KBM-7 (cell line): ENCODE data around the gene BHLHE23.
"Not testable (repeated sequence)": the region's sequence is repeated elsewhere in the genome, so short reads cannot be mapped to it uniquely, and the experiment has no call there.

Experiments used
- DNase-seq: peaks from one replicate; pipeline ENCODE4 v3.0.0-alpha.2; 2015
- in situ Hi-C: fragments of 300-500 bp; cut with MboI; formaldehyde crosslinking; loops from 2 replicates; pipeline ENCODE4 v1.14.3; 2020; ENCODE audit warnings: low sequenced_read_pairs, low pct_unique_long_range_greater_than_20kb, mixed read lengths

The BHLHE23 gene

DNA sequence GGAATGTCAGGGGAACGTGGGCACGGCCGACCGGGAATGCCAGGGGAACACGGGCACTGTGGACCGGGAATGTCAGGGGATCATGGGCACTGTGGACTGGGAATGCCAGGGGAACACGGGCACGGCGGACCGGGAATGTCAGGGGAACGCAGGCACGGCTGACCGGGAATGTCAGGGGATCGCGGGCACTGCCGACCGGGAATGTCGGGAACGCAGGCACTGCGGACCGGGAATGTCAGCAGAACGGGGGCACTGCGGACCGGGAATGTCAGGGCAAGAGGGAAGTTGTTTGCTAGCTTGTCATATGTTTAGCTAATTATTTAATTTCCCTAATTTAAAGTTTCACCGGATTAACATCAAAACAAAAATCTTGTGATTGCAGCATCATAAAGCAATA, 37.4 kb upstream of the BHLHE23 start:
- in situ Hi-C loops, result no loop called here
- DNase-seq, result no peak

GRCh38 chr20:63043348-63044203, 36.8 kb upstream of the BHLHE23 start:
- no peak for DNase-seq
- in situ Hi-C loops, result no loop called here

DNA sequence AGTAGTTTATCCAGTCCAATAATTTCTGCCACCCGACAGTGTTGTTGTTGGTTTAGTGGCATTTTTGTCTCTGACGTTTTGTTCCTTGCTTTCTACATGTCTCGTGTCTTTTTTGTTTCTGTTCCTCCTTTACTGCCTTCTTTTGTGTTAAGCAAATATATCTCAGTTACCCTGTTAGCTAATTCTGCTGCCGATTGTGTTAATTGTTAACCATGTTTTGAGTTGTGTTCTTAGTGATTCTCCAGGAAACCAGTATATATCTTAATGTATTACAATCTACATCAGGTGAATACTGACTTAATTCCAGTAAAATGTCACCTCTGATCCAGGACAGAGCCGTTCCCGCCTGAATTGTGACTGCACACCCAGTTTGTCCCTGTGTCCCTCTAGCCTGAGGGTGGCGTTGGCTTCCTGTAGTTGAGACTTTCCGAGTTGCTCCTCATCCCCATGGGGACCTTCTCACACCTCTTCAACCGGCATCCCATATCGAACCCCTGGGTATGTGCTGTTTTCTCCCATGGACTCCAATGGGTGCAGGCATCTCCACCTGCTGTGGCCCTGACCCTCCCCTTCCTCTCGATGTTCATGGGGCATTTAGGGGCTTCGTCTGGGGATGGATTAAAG, 35.8 kb upstream of the BHLHE23 start:
- in situ Hi-C loops, result no loop called here
- no peak for DNase-seq

- no peak for DNase-seq
- in situ Hi-C loops, result no loop called here
These were observed 35.0 kb upstream of the BHLHE23 start for GRCh38 chr20:63041776-63042175.

- no peak for DNase-seq
- in situ Hi-C loops, result no loop called here
These were observed 31.0 kb upstream of the BHLHE23 start for GRCh38 chr20:63037669-63038268.

DNA sequence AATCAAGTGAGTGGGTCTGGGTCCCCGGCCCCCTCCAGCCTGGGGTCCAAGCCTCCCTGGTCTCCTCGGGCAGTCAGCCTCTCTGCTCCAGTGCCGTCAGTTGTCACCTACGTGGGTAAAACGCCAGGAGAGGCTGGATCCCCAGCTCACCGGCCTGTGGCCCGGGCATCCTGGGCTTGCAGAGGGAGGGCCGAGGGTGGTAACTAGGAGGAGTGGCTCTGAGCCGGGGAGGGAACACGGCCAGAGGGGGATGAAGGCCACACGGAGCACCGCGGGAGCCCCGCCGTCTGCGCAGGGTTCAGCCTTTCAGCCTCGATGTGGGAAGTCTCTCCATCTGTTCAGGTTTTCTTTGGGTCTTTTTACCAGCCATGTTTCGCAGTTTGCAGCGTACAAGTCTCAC, 29.5 kb upstream of the BHLHE23 start:
- DNase-seq, result no peak
- in situ Hi-C loops, result no loop called here

GRCh38 chr20:63035603-63036185, 28.9 kb upstream of the BHLHE23 start:
- no peak for DNase-seq
- in situ Hi-C loops, result no loop called here

DNA sequence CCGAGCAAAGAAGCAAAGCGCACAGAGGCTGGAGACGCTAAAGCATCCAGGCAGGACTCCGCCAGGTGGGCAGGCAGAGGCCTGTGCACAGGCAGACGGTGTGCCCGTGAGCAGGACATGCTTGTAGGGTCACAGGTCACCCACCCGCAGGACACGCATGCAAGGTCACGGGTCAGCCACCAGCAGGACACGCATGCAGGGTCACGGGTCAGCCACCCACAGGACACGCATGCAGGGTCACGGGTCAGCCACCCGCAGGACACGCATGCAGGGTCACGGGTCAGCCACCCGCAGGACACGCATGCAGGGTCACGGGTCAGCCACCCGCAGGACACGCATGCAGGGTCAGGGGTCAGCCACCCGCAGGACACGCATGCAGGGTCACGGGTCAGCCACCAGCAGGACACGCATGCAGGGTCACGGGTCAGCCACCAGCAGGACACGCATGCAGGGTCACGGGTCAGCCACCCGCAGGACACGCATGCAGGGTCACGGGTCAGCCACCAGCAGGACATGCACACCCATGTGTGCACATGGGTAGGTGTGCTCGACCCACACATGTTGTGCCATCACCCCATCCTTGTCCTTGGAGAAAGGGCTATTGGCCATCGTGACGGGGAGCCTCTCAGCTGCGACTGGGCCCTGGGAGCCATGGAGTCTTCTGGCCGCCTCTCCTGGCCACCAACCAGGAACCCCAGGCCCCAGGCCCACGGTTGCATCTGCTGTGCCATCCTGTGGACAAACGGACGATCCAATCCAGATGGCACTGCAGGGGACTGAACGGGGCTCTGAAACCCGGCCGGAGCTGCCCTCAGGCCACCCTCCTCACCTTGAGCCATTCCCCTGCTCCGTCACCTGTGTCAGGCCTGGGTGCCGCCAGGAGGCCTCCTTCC, 28.2 kb upstream of the BHLHE23 start:
- DNase-seq, in situ Hi-C loops: not testable (repeated sequence)

DNA sequence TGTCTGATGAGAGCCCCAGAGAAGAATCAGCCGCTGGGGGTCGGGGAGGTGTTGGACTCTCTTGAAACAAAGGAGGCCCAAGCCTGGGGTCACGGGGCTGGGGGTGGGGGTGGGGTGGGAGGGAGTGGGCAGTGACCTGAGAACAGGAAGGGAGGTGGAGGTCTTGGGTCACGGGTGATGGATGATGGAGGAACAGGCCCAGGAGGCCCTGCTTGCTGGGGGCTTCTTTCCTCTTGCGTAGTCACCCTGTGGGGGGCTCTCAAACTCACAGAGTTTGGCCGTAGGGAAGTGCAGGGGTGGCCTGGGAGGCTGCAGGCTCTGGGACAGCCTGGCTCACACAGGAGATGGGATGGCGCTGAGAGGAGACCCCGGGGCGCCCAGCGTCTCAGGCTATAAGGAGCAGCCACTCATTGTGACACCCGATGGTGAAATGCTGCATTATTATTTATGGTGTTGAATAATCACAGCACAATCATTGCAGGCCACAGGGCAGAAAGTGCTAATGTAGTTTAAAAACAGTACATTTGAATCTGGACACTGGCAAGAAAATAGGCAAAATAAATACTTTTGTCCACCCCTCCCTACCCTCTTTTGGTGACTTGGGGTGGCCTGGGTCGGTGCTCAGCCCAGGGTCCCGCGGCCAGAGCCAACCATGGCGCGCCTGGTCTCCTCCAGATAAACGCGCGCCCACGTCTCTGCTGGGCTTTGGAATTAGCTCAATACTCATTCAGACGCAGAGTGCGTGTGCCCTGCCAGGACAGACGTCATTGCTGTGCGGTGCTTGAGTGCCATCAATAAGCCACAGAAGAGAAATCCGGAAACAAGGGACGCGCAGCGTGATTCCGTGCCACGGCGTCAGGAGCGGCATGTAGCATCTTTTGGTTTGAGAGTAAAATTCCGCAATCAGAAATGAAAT, 27.3 kb upstream of the BHLHE23 start:
- DNase-seq, result no peak
- in situ Hi-C loops, result no loop called here

DNA sequence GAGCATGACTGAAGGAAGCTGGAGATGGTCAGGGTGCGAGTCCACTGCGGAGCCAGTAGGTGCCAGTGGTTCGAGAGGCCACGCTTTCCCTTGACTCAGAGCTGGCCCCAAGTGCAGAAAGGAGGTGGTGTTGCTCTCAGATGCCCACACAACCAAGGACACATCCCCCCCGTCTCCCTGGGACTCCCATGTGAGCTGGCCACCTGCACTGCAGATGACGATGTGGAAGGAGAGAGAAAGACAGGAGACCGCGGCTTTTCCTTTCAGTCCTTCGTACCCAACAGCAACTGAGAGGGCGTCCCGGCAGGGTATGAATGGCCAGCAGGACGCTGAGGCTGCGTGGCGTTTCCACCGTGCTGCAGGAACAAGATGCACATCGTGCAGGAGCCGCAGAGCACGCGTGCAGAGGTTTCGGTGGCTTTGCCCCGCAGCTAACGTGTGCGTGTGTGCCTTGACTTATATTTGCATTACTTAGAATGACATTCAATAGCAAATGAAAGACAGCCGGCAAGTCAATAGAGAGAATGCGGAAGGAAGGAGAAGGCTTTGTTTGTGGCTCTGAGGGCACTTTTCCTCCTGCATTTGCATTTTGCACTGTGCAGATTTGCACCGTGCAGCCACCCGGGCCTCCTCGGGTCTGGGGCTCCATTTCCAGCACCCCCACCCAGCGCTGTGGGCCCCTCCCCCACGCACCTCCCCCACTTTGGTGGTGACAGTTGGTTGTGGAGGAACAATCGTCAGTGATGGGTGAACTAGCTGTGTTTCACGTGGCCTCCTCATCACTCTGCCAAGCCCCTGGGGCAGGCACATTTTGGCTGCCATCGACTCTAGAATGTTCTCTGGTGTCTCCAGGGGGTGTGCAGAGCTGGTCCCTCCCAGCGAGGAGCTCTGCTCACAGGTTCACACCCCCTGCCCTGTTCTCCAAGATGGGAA, 26.4 kb upstream of the BHLHE23 start:
- DNase-seq, result no peak
- in situ Hi-C loops, result no loop called here

GRCh38 chr20:63032026-63032800, 25.4 kb upstream of the BHLHE23 start:
- in situ Hi-C loops, result no loop called here
- no peak for DNase-seq

DNA sequence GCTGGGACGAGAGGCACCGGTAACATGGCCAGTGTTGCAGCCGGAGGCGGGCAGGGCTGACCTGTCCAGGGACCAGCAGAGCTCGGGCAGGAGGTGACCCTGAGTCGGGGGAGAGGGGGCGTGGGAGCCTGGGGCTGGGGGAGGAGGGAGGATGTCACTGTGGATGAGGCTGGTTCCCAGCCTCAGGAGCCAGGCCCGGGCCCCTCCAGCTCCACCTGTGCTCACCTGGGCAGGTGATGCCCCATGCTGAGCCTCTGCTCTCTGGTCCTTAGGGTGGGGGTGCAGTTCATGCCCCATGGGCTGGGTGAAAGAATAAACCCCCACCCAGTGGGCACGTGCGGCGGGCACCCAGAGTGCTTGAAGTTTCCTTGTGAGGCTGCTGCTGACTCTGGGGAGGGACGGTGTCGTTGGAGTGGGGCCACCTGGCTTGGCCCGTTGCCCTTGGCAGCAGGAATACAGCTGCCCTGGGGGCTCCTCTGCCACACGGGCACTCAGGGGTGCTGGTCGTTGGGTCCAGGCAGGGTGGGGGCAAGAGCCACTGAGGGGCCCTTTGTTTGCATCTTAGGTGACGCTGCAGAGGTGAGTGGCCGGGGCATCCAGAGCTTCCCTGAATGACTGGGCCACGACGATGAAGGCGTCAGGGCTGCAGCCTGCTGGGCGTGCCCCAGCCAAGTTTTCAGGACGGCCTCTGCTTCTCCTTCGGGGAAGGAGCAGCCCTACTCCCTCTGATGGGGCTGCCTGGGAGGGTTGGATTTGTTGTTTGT, 24.7 kb upstream of the BHLHE23 start:
- DNase-seq, result no peak
- in situ Hi-C loops, result no loop called here

GRCh38 chr20:63029358-63030121, 22.8 kb upstream of the BHLHE23 start:
- DNase-seq, result no peak
- in situ Hi-C loops, result no loop called here

- in situ Hi-C loops, result no loop called here
- no peak for DNase-seq
These were observed 21.7 kb upstream of the BHLHE23 start for GRCh38 chr20:63028461-63028921.

DNA sequence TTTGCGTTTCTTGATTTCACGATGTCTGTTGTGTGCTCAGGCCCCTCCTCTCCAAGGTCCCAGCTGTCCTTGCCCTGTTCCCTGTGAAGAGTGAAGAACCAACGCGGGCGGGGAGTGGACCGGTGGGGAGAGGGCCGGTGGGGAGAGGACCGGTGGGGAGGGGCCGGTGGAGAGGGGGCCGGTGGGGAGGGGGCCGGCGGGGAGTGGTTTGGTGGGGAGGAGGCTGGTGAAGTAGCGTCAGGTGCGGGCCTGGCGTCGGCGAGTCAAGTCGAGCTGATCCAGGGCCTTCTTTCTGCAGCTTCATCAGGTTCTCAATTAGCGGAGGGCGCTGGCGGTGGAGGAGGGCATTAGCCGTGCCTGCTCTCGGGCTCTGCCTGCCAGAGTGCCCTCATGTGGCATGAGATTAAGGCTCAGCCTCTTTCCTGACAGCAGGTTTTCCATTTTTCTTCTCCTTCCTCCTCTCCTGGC, 21.2 kb upstream of the BHLHE23 start:
- in situ Hi-C loops, result no loop called here
- DNase-seq, result no peak
